SKM-1 (cell line): ENCODE measurements around the gene CSK.

Source experiments
- DNase-seq: peaks from one replicate; lab custom pipeline; 2025; ENCODE audit not compliant: unreplicated experiment; lab: John Stamatoyannopoulos, UW

Gene CSK

DNA sequence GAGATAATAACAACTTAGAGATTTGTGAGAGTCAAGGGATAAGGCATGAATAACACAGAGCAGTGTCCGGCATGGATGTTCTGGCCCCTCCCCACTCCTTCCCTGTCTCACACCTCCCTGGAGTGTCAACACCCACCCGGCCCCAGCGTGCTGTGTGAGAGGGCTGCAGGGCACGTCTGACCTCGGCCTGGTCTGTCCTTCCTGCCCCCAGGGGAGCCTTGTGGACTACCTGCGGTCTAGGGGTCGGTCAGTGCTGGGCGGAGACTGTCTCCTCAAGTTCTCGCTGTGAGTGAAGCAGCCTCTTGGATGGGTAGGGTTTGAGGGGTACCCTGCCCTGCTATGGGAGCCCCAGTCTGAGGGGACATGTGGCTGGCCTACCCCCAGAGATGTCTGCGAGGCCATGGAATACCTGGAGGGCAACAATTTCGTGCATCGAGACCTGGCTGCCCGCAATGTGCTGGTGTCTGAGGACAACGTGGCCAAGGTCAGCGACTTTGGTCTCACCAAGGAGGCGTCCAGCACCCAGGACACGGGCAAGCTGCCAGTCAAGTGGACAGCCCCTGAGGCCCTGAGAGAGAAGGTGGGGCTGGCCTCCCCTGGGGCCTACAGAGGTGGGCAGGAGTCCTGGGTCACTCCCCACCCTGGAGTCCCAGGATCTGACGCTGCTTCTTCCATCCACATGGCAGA is 19.6 kb downstream of the CSK start:
- DNase-seq, result no peak

DNA sequence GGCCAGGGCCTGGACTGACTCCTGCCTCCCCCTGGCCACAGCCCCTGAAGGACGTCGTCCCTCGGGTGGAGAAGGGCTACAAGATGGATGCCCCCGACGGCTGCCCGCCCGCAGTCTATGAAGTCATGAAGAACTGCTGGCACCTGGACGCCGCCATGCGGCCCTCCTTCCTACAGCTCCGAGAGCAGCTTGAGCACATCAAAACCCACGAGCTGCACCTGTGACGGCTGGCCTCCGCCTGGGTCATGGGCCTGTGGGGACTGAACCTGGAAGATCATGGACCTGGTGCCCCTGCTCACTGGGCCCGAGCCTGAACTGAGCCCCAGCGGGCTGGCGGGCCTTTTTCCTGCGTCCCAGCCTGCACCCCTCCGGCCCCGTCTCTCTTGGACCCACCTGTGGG is 20.4 kb downstream of the CSK start:
- DNase-seq, result no peak

DNA sequence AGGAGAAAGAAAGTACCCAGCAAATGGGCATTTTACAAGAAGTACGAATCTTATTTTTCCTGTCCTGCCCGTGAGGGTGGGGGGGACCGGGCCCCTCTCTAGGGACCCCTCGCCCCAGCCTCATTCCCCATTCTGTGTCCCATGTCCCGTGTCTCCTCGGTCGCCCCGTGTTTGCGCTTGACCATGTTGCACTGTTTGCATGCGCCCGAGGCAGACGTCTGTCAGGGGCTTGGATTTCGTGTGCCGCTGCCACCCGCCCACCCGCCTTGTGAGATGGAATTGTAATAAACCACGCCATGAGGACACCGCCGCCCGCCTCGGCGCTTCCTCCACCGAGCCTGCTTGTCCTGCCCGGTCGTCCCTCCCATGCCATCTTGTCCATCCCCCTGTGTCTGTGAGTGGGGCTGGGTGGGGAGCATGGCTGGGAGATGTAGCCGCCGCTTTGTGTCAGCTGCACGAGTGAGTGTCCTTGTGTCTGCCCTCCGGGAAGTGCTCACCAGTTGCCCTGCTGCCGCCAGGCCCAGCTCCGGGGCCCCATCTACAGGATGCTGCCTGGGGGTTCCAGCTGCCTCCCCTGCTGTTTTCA is 21.1 kb downstream of the CSK start:
- DNase-seq, result no peak

DNA sequence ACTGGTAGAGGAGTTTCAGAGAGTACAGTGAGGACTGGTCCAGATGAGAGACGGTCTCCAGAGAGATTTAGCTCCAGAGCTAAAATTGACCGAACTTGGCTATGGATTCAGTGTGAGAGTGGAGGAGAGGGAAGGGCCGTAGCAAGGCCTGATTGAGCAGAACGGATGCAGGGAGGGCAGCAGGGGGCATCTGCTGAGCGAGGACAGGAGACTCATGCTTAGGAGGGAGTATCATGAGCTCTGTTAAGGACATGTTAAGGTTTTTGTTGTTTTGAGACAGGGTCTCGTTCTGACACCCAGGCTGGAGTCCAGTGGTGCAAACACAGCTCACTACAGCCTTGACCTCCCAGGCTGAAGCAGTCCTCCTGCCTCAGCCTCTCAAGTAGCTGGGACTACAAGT is 23.1 kb downstream of the CSK start:
- no peak for DNase-seq

DNA sequence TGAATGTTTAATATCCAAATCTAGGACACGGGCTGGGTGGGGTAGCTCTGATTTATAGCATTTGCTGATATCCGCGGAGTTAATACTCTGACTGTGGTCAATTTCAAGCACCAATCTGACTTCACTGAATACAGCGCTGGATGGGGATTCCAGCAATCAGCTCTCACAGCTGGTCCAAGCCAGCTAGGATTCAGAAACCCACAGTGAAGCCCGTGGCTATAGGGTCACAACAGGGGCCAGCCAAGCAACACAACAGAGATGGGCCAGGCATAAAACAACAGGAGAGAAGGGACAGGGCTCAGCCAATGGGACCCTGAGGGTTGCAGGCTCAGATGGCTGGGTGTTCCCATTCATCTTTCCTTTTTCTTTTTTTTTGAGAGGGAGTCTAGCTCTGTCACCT is 25.4 kb downstream of the CSK start:
- no peak for DNase-seq

DNA sequence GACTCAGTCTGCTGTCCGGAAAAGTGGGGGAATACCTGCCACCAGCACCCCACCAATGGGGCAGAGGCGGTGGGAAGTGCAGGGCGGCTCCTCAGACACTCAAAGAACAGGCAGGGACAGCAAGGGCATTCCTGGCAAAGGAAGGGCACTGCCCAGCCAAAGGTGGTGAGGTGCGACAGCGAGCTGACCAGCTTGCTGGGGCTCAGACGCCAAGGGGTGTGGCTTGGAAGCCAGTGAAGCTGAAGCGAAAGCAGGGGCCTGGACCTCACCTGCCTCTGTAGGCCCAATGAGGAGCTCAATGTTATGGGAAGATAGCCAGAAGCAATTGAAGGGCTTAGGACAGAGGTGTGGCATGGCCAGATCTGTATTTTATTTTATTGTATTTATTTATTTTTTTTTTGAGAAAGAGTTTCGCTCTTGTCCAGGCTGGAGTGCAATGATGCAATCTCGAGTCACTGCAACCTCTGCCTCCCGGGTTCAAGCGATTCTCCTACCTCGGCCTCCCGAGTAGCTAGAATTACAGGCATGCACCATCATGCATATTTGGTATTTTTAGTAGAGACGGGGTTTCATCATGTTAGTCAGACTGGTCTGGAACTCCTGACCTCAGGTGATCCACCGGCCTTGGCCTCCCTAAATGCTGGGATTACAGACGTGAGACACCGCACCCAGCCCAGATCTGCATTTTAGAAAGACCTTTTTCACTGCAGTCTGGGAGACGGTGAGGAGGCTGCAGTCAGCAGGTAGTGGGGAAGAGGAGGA is 26.4 kb downstream of the CSK start:
- no peak for DNase-seq

DNA sequence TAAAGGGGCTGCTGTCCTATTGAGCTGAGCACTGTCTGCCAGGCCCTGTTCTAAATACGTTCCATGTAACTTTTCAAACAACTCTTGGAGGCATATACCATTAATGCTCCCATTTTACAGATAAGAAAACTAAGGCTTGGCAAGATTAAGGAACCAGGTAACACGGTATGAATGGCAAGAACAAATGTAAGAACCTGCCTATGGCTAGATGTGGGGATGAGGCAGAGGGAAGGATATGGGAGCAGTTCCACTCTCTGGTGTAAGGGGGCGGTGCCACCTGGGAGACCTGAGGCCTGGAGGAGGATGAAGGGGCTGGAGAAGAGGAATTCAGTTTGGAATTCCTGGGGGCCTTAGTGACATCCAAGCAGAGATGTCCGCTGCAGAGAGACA is 27.0 kb downstream of the CSK start:
- DNase-seq, result no peak

DNA sequence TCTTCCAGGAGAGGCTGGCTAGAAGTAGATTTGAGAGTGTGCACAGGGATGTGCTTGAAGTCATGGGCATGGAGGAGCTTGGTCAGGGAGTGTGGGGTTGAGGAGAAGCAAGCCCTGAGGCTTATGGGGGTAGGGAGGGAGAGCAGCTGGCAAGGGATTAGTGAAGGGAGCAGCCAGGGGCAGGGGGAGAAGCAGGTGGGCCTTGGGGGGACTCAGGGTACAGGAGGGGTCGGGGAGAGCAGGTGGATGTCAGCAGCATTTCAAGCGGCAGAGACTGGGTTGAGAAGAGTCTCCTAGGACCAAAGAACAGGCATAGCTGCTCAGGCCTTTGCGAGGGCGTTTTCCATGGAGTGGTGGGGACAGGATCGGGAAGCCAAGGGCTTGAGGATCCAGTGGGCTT is 27.4 kb downstream of the CSK start:
- DNase-seq, result no peak

DNA sequence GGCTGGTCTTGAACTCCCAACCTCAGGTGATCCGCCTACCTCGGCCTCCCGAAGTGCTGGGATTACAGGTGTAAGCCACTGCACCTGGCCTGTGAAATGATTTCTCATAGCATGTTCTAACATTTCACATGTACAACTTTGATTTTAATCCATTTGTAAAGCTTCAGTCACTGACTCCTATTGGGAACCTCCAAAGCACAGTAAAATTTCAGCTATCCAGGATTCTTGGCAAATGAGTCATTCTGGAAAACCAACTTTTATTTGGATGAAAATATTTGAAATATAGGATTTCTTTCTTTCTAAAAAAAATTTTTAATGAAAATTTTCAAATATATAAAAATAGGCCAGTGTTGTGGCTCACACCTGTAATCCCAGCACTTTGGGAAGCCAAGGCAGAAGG is 28.1 kb downstream of the CSK start:
- DNase-seq, result no peak

DNA sequence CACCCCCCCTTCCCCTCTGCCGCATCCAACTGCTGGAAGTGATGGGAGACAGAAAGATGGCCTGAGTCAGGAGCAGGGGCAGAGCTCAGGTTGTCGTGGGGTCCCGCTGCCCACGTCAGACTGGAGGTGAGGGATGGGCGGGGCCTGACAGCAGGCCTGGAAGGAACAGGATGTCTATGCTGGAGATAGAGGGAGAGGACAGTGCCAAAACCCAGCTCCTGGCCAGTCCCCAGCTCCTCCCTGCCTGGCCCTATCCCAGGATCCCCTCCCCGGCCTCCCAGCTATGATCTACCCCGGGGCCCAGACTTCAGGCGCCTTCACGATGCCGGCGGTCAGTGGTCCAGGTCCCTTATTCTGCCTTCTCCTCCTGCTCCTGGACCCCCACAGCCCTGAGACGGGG is 30.7 kb downstream of the CSK start, which contains the start of gene LMAN1L:
TSS of gene LMAN1L (plus strand) at position 303 of the 400 bp plus-strand sequence. CDS start at position 323, 20 bp downstream.
- DNase-seq, result no peak

DNA sequence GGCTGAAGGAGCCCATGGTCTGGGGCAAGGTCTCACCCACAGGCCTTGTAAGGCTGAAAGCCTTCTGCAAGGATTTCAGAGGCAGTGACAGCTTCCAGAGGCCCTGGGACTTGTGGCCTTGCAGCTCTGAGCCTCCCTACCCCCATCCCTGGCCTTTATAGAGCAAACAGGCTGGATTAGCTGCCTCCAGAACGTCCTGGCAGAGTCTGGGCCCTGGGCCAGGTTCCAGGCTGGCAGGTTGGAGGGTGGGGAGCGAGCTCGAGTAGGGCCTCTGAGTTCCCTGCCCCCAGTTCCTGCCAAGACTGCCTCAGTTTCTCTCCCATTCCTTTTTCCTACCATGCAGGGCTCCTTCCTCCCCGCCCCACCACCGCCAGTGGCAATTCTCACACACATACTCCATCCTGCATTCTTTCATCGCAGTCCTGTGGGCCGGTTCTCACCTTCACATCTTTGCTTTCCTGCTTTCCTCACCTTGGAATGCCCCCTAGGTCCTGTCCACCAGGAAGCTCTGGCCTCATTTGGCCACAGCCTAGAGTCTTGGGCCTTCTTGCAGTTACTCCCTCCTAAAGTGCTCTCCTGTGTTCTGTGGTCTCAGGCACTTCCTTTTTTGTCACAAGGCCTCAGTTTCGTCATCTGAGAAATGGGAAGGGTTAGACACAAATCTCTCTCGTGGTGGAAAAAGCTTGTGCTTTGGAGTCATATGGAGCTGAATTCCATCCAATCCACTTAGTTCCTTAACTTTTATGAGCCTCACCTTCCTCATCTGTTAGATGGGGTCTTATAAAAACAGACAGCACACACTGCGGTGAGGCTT is 33.4 kb downstream of the CSK start:
- no peak for DNase-seq

DNA sequence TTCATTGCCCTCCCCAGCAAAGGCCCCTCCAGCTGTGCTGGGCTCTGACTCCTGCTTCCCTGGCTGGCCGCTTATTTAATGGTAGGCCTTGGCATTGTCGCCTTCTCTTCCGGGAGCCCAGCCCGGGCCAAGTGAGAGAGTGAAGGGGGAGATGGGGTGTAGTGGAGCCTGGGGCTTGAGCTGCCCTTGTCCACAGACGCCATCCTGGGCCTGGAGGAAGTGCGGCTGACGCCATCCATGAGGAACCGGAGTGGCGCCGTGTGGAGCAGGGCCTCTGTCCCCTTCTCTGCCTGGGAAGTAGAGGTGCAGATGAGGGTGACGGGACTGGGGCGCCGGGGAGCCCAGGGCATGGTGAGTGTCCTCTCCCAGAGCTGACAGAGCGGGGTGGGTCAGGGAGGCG is 34.1 kb downstream of the CSK start:
- no peak for DNase-seq

DNA sequence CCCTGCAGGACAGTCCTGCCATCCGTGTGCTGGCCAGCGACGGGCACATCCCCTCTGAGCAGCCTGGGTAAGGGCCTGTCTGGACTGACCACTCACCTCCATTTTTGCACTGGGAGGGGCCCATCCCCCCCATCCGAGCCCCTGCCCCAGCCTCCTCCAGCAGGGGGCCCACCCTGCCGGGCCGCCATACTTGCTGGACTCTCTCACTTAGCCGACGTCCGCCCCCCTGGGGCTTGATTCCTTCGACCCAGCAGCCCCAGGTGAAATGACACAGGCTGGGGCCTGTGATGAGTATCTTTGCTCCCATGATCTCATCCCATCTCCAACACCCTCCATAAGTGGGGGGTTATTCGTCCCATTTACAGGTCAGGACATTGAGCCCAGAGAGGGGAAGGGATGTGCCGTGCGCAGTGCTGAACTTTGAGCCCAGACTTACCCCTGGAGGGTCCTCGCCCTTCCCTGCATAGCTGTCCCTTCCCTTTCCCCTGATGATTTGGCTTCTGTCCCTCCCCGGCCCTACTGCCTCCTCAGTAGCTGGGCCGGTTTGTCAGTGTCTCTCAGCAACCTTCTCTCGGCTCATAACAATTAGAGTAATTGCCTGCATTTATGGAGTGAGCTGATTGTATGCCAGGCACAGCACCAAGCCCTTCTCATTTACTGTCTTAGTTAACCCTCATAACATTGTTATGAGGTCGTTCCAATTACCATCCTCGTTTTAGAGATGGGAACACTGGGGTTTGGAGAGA is 34.9 kb downstream of the CSK start:
- DNase-seq, result no peak

DNA sequence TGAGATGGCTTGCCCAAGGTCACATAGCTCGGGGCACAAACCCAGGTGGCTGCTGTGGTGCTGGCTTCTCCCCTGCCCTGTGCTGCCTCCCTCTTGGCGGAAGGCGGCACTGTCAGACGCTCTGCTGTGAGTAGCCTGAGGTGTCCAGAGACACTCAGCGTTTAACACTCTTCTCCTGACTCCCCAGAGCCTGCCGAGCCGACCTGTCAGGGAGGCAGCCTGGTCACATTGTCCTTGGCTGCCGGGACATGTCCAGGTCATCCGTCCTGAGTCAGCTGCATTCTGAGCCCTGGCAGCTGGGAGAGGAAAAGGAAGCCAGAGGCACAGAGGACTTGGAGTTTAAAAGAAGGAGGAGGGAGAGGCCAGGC is 35.5 kb downstream of the CSK start:
- no peak for DNase-seq

DNA sequence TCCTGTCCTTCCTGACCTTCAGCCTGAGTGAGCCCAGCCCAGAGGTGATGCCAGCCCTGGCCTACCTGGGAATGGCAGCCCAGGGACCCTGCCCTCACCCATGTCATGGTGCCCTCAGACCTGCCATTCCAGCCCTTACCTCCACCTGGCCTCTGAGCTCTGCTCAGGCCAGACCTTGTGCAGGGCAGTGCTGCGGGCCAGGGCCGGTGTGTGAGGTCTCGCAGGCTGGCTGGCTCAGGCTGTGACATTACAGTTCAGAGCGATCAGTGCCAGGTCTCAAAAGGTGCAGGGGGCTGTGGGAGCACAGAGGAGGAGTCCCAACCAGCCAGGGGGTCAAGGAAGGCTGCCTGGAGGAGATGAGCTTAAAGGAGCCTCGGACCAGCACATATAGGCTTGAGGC is 38.2 kb downstream of the CSK start:
- no peak for DNase-seq

DNA sequence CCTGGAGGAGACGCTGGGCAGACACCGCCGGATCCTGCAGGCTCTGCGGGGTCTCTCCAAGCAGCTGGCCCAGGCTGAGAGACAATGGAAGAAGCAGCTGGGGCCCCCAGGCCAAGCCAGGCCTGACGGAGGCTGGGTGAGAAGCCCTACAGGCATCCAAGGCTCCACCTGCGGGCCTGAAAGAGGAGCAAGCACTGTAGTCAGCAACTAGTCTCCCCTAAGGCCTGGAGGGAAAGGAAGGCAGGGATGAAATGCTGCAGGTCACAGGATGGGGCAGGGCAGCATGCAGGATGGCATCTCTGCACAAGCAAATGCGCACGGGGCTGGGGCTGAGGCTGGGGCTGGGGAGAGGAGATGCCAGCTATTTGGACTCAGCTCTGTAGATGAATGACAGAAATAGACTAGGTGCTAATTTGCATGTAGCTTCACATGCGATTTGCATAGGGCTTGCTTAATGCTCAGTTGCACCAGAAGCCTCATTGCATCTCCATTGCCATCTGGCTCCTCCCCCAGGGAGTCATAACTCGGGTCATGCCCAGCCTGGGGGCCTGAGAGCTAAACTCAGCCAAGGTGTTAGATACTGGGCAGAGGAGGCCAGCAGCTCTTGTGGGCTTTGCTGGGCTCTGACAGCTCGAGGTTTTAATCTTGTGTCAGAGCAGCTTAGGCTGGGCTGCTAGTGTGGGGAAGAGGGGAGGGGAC is 39.4 kb downstream of the CSK start:
- DNase-seq, result no peak

DNA sequence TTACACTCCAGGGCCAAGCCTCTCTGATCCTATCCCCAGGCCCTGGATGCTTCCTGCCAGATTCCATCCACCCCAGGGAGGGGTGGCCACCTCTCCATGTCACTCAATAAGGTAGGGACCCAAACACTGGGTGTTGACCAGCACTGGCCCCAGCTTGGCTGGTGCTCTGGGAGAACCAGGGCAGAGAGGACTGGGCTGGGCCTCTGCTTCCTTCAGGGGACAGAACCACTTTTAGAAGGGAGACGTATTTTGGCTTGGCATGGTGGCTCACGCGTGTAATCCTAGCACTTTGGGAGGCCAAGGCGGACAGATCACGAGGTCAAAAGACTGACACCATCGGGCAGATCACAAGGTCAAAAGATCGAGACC is 39.9 kb downstream of the CSK start:
- DNase-seq, result no peak

DNA sequence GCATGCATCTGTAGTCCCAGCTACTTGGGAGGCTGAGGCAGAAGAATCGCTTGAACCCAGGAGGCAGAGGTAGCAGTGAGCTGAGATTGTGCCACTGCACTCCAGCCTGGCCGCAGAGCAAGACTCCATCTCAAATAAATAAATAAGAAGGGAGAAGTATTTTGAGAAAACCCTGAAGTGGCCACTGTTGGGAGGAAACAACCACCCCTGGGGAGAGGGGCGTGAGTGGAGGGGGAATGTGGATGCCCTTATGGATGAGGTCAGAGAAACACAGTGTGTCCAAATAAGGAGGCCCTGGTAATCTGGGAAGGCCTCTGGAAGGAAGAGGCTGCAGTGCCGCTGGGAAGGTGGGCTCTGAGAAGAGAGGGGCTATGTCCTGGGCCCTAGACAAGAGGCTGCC is 40.4 kb downstream of the CSK start:
- no peak for DNase-seq

DNA sequence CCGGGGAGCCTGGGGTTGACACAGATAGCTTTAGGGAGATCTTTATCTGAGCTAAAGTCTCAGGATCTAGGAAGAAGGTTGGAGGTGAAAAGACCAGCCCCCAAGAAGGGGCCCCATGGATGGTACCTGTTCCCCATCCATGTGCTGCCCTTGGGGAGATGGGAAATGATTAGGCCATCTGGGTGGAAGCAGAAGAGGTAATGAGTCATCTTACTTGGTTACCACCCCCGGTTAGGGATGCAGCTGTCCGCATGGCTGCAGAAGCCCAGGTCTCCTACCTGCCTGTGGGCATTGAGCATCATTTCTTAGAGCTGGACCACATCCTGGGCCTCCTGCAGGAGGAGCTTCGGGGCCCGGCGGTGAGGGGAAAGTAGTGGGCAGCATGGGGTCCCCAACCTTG is 41.4 kb downstream of the CSK start:
- DNase-seq, result no peak

DNA sequence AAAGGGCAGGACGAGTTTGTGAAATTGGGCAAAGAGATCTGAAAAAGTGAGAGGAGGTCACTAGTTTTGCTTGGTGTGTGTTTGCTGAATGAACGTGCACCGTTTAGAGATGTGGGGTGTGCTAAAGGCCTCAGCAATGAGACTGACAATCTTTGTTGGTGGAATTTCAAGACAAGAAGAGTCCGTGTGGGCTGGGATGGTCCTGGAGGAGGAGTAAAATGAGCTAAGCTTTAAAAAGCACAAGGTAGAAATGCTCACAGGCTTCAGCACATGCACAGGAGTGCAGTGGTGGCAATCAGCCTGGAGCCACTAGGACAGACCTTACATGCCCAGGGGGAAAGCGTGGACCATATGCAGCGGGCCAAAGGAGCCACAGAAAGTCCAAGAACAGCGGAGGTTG is 43.1 kb downstream of the CSK start:
- no peak for DNase-seq
